K562 (cell line): Measurements from ENCODE around the gene TIMM50. TPM values are rescaled to one million over a fixed set of nuclear protein-coding genes. Genes with fewer than 3 reads are reported as not detected.

Experiments used
- ARID3A ChIP-seq: IDR thresholded peaks from 2 replicates; pipeline ENCODE4 v1.6.1; 2012; ENCODE audit warnings: low read depth, low read length, improper control_type of control experiment, borderline replicate concordance
- ATF2 ChIP-seq: sonication (generic); formaldehyde crosslinking; IDR thresholded peaks from 2 replicates; pipeline ENCODE4 v1.8.1; 2022; ENCODE audit warnings: missing genetic modification reagents
- BRD9 ChIP-seq: fragments of 450-650 bp; IDR thresholded peaks from 2 replicates; pipeline ENCODE4 v1.6.1; 2018; ENCODE audit warnings: low read depth; ENCODE audit not compliant: partially characterized antibody
- CUX1 ChIP-seq: fragments of 200-800 bp; sonication (Bioruptor generic); IDR thresholded peaks from 2 replicates; pipeline ENCODE4 v1.6.1; 2016; ENCODE audit warnings: missing genetic modification characterization, missing compliant biosample characterization
- DPF2 ChIP-seq: fragments of 450-650 bp; IDR thresholded peaks from 2 replicates; pipeline ENCODE4 v1.6.1; 2016
- EZH2 ChIP-seq: IDR thresholded peaks from 2 replicates; pipeline ENCODE4 v1.6.1; 2012; ENCODE audit warnings: low read depth, mild to moderate bottlenecking, inconsistent platforms, low read length, borderline replicate concordance
- KAT8 ChIP-seq: fragments of 450-650 bp; IDR thresholded peaks from 2 replicates; pipeline ENCODE4 v1.6.1; 2016; ENCODE audit warnings: low read depth, mild to moderate bottlenecking
- NR1H2 ChIP-seq: sonication (generic); formaldehyde crosslinking; IDR thresholded peaks from 2 replicates; pipeline ENCODE4 v1.4.0; 2020; ENCODE audit warnings: mild to moderate bottlenecking, missing genetic modification reagents
- PKNOX1 ChIP-seq: fragments of 450-650 bp; IDR thresholded peaks from 2 replicates; pipeline ENCODE4 v1.6.1; 2016
- PRMT5 ChIP-seq: sonication (generic); formaldehyde crosslinking; IDR thresholded peaks from 2 replicates; pipeline ENCODE4 v1.5.0; 2020; ENCODE audit warnings: missing genetic modification reagents
- RFX7 ChIP-seq: fragments of 250-450 bp; sonication (Bioruptor Pico); IDR thresholded peaks from 2 replicates; pipeline ENCODE4 v1.5.1; 2021; ENCODE audit warnings: mild to moderate bottlenecking
- SMAD4 ChIP-seq: fragments of 250-450 bp; sonication (Bioruptor Pico); conservative IDR thresholded peaks from 2 replicates; pipeline ENCODE4 v1.8.0; 2021; ENCODE audit warnings: inconsistent platforms, mild to moderate bottlenecking, moderate library complexity
- SNRNP70 ChIP-seq: fragments of 200-400 bp; formaldehyde crosslinking; optimal IDR thresholded peaks from 2 replicates; pipeline ENCODE3; 2017; ENCODE audit warnings: low read depth, low read length
- TCF7 ChIP-seq: sonication (generic); IDR thresholded peaks from 2 replicates; pipeline ENCODE4 v1.6.1; 2016; ENCODE audit warnings: antibody characterized with exemption, borderline replicate concordance
- TEAD4 ChIP-seq, 2 experiments: sonication (generic) in 1 of 2; formaldehyde crosslinking in 1 of 2; IDR thresholded peaks; 2 replicates each; pipeline versions ENCODE4 v1.6.1 to v1.8.0; 2012 to 2022; ENCODE audit warnings: borderline replicate concordance in 1 of 2, inconsistent platforms in 1 of 2, low read length in 1 of 2, mild to moderate bottlenecking in 1 of 2, missing genetic modification reagents in 1 of 2
- TGIF2 ChIP-seq: sonication (generic); formaldehyde crosslinking; IDR thresholded peaks from 2 replicates; pipeline ENCODE4 v1.8.1; 2022; ENCODE audit warnings: mild to moderate bottlenecking, missing genetic modification reagents, moderate library complexity
- ZNF140 ChIP-seq: fragments of 250-450 bp; sonication (Bioruptor Pico); IDR thresholded peaks from 2 replicates; pipeline ENCODE4 v1.8.0; 2021; ENCODE audit warnings: moderate library complexity, mild to moderate bottlenecking, inconsistent platforms
- ZNF253 ChIP-seq: fragments of 250-450 bp; sonication (Bioruptor Pico); conservative IDR thresholded peaks from 2 replicates; pipeline ENCODE4 v1.6.1; 2021; ENCODE audit warnings: mild to moderate bottlenecking
- ZNF644 ChIP-seq: fragments of 200-800 bp; sonication (Bioruptor generic); IDR thresholded peaks from 2 replicates; pipeline ENCODE4 v1.6.1; 2016; ENCODE audit warnings: low read depth, missing genetic modification characterization, missing compliant biosample characterization
- ZNF717 ChIP-seq: fragments of 250-450 bp; sonication (Bioruptor Pico); IDR thresholded peaks from 2 replicates; pipeline ENCODE4 v1.5.0; 2021
- polyA plus RNA-seq, 8 experiments: library from polyadenylated mRNA; depleted of rRNA in 4 of 8; stranded (reverse) in 5 of 8; unstranded in 3 of 8; fragments of >200 nt; fragmentation: Nextera tagmentation in 2 of 8; fragmentation: Illumina TruSeq in 1 of 8; extraction: Ambion mirVana in 2 of 8; extraction: Trizol in 1 of 8; gene quantifications; 2 replicates each; pipeline versions ENCODE4 v1.2.1 to v1.2.3, GENCODE V29; 2011 to 2014; ENCODE audit warnings: inconsistent platforms in 1 of 8, missing spikeins in 1 of 8
- total RNA-seq, 7 experiments: library from RNA; depleted of rRNA in 6 of 7; stranded (reverse); fragments of >200 nt in 6 of 7; fragmentation: Illumina TruSeq in 2 of 7; extraction: Trizol in 2 of 7; gene quantifications; 2 replicates each; pipeline versions ENCODE4 v1.2.1 to v1.2.3, GENCODE V29; 2011 to 2021; ENCODE audit warnings: low replicate concordance in 1 of 7

Gene TIMM50
- total and polyA plus RNA-seq, 9 of the 15 experiments (the other 6 are each of a cell fraction or from before 2014, with no cell fraction given), result 28.3 to 221 (median 170) TPM

DNA sequence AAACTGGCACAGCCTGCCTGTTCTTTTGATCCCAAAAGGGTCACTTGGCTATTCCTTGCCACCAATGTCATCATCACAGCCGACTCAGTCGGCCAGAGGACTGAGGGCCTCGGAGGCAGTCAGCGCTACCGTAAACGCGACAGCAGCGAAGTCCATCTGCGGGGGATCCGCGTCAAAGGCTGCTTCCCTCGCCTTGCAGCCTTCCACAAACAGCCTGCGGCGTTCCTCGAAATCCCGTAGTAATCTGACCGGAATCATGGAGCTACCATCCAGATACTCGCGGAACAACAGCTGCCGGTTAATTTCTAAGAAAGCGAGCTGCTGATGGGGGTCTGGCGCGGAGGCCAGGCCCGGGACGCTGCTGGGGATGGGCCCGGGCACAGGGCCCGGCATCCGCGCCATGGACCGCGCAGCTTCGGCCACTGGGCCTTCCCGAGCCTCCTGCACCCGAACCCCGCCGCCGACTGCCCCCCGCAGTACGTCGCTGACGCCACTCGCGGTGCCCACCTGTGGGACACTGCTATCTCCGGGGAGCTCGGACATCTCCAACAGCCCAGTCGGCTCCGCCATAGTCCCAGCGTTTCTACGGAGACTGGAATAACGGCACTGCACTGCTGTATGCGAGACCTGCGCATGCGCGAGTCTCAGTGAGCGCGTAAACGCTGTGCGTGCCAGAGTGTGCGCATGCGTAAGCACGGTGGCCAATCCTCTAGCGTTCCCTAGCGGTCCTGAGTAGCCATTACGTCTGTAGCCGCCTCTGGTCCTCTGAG, 51.8 kb downstream of the TIMM50 start, which contains the start of gene EID2B (continued):
- TF ChIP-seq PRMT5 (CRISPR knock-in tag), result no peak
- no peak for TF ChIP-seq BRD9
- TF ChIP-seq RFX7 (CRISPR knock-in tag), result no peak
- TF ChIP-seq TEAD4 (IDR thresholded peaks at IDR 0.05; ENCODE audit: low read length), result no peak
- no peak for TF ChIP-seq TEAD4 (CRISPR knock-in tag; IDR thresholded peaks at IDR 0.05; ENCODE audit: borderline replicate concordance)
- TF ChIP-seq SMAD4 (CRISPR knock-in tag), result 0 out of 2 replicates have a peak, but pooled peaks have one; percentile 28
- no peak for TF ChIP-seq ATF2 (CRISPR knock-in tag)
- no peak for TF ChIP-seq PKNOX1
- no peak for TF ChIP-seq TCF7
- no peak for TF ChIP-seq ZNF140
- TF ChIP-seq DPF2, result no peak
- no peak for TF ChIP-seq ARID3A
- no peak for TF ChIP-seq TGIF2 (CRISPR knock-in tag)
- no peak for TF ChIP-seq CUX1
- no peak for TF ChIP-seq ZNF717 (CRISPR knock-in tag)
- TF ChIP-seq ZNF644 (tag), result no peak
- no peak for TF ChIP-seq NR1H2 (CRISPR knock-in tag)
- TF ChIP-seq KAT8, result no peak
- no peak for TF ChIP-seq SNRNP70
- TF ChIP-seq EZH2, result no peak
- TF ChIP-seq ZNF253 (CRISPR knock-in tag), result no peak
